Peyer's patch (tissue), 4 donors: ENCODE measurements around the gene CCDC175. TPM values are rescaled to one million over a fixed set of nuclear protein-coding genes. Genes with fewer than 3 reads are reported as not detected.

ENCODE experiments used
- DNase-seq, 3 donors: peaks; one replicate each; pipeline ENCODE4 v3.0.0-alpha.2; 2017 to 2019
- H3K27ac ChIP-seq, 4 donors: fragments of 200-600 bp; sonication (generic); one replicate each; pipeline ENCODE4 v1.5.1; 2016 to 2019
- H3K27me3 ChIP-seq, 2 donors: fragments of 200-600 bp; sonication (generic); one replicate each; pipeline ENCODE4 v1.5.1; 2019
- H3K36me3 ChIP-seq, 3 donors: fragments of 200-600 bp; sonication (generic); one replicate each; pipeline ENCODE4 v1.5.1; 2016 to 2019
- H3K4me1 ChIP-seq, 4 donors: fragments of 200-600 bp; sonication (generic); one replicate each; pipeline ENCODE4 v1.5.1; 2016 to 2019
- H3K4me3 ChIP-seq, 4 donors: fragments of 200-600 bp; sonication (generic); 1 replicate in 3 of 4; 2 replicates in 1 of 4; pipeline ENCODE4 v1.5.1; 2016 to 2019; ENCODE audit warnings: mild to moderate bottlenecking in 1 of 4
- H3K9me3 ChIP-seq, 4 donors: fragments of 200-600 bp; sonication (generic); one replicate each; pipeline ENCODE4 v1.5.1; 2016 to 2019; ENCODE audit warnings: mild to moderate bottlenecking in 1 of 4
- POLR2A ChIP-seq, 2 donors: fragments of 450-650 bp; IDR thresholded peaks; one replicate each; pipeline ENCODE4 v1.5.1; 2017; ENCODE audit warnings: antibody characterized with exemption in 2 of 2, mild to moderate bottlenecking in 2 of 2, moderate library complexity in 2 of 2
- total RNA-seq, 4 donors: library from RNA; depleted of rRNA; stranded (reverse); fragments of >200 nt; gene quantifications; one replicate each; pipeline ENCODE4 v1.1.0, GENCODE V29; 2016
- TF ChIP-seq, protein P1 (sequence below), 6 experiments: fragments of 450-650 bp in 4 of 6; fragments of 200-600 bp in 2 of 6; sonication (generic) in 1 of 6; IDR thresholded peaks; one replicate each; pipeline ENCODE4 v1.5.1; 2017 to 2019; ENCODE audit warnings: antibody characterized with exemption in 6 of 6, mild to moderate bottlenecking in 3 of 6, moderate library complexity in 1 of 6

Gene CCDC175
- total RNA-seq, 4 donors from 2014 or later: 1.6 TPM; not detected in 3

DNA sequence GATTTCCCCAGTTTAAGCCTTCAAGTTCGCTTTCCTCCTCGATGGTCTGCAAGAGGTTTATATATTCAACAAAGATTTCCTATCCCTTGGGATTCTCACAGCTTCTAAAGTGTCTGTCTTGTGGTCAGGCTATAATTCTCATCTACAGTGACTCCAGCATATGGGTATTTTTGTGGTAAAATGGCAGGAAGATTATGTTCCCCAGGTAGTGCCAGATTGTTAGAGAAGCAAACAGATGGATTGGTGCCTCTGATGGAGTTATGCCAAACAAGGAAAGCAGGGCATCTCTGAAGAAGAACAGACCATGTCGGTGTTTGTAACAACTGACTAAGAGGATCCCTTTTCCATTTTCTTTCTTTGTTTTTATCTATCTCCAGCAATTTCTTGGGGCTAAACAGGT lies 5.5 kb upstream of the CCDC175 start:
- no peak for DNase-seq
- H3K9me3 ChIP-seq: no peaks in the 10 kb centered on the region
- H3K36me3 ChIP-seq: no peaks in the 10 kb centered on the region
- no peak overlapping the region for H3K4me3 ChIP-seq
- H3K27me3 ChIP-seq: no peaks in the 10 kb centered on the region
- no peaks in the 10 kb centered on the region for H3K4me1 ChIP-seq
- H3K27ac ChIP-seq: no peak overlapping the region
- TF ChIP-seq, protein P1, sequence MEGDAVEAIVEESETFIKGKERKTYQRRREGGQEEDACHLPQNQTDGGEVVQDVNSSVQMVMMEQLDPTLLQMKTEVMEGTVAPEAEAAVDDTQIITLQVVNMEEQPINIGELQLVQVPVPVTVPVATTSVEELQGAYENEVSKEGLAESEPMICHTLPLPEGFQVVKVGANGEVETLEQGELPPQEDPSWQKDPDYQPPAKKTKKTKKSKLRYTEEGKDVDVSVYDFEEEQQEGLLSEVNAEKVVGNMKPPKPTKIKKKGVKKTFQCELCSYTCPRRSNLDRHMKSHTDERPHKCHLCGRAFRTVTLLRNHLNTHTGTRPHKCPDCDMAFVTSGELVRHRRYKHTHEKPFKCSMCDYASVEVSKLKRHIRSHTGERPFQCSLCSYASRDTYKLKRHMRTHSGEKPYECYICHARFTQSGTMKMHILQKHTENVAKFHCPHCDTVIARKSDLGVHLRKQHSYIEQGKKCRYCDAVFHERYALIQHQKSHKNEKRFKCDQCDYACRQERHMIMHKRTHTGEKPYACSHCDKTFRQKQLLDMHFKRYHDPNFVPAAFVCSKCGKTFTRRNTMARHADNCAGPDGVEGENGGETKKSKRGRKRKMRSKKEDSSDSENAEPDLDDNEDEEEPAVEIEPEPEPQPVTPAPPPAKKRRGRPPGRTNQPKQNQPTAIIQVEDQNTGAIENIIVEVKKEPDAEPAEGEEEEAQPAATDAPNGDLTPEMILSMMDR (IDR thresholded peaks at IDR 0.05): no peak
- TF ChIP-seq POLR2A (IDR thresholded peaks at IDR 0.05): no peak

DNA sequence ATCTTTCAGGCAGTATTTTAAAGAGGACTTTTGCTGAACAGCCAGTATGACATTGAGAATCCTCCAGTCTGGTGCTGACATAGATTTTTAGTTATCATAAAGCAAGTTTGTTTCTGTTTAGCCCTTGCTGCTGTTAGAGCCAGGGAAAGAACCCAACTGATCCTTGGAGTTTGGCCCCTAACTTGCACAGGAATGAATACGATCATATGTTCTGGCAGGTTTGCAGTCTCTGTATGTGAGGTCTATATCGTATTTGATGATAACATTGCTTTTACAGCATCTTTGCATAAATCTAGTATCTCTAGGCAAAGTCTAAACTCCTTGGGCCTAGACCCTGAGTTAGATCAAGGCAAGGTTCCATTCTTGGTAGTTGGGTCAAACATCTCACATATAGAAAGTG lies 4.3 kb upstream of the CCDC175 start:
- Histone ChIP-seq H3K4me3 (no peak overlapping the region), H3K9me3 (no peaks in the 10 kb centered on the region), H3K36me3 (no peaks in the 10 kb centered on the region), H3K27me3 (no peaks in the 10 kb centered on the region), H3K4me1 (peaks cover 0 to 6% (median 3%) of the 10 kb centered on the region in 4 donors), H3K27ac (no peak overlapping the region)
- DNase-seq: no peak
- TF ChIP-seq POLR2A (IDR thresholded peaks at IDR 0.05): no peak
- TF ChIP-seq, protein P1 (IDR thresholded peaks at IDR 0.05): no peak

DNA sequence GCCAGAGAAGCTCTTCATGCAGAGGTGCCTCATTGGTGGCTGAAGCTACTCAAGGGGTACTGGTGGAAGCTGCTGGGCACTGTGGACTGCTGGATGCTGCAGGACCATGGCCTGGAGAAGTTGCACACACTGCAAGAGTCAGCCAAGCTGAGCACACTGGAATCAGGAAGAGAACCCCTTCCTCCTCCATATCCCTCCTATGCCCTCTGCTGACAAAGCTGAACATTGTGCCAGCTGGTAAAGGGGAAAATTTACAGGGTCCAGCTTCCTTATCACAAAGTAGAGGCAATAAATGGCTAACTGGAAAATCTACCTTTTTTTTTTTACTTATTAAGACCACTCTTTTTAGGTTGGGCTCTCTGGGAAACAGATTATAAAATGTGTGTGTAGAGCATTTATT lies 6.5 kb downstream of the CCDC175 start:
- no peaks in the 10 kb centered on the region for H3K9me3 ChIP-seq
- no peak overlapping the region for H3K4me3 ChIP-seq
- no peaks in the 10 kb centered on the region for H3K27me3 ChIP-seq
- no peaks in the 10 kb centered on the region for H3K36me3 ChIP-seq
- TF ChIP-seq, protein P1 (IDR thresholded peaks at IDR 0.05): peak in 3 of 6 experiments; percentile 37 to 52 (median 52)
- no peak for TF ChIP-seq POLR2A (IDR thresholded peaks at IDR 0.05)
- no peak for DNase-seq
- H3K4me1 ChIP-seq: peaks cover 0 to 9% (median 0%) of the 10 kb centered on the region in 4 donors
- no peak overlapping the region for H3K27ac ChIP-seq

DNA sequence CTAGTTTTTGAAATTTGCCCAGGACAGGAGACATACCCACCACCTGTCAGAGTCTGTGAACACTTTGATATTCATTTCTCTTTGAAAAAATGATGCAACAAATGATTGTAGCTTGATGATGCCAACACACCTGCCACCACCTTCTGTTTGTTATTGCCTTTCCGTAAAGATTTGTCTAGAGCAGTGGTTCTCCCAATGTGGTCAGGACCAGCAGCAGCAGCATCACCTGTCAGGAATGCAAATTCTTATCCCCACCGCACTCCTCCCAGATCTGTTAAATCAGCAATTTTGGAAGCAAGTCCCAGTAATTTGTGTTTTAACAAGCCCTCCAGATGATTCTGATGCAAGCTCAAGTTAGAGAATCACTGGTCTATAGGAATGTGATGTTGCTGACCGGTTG lies 9.9 kb downstream of the CCDC175 start:
- H3K9me3 ChIP-seq: no peaks in the 10 kb centered on the region
- DNase-seq: no peak
- H3K27me3 ChIP-seq: no peaks in the 10 kb centered on the region
- H3K4me3 ChIP-seq: no peak overlapping the region
- peaks cover 0 to 10% (median 0%) of the 10 kb centered on the region in 4 donors for H3K4me1 ChIP-seq
- TF ChIP-seq POLR2A (IDR thresholded peaks at IDR 0.05): no peak
- TF ChIP-seq, protein P1 (IDR thresholded peaks at IDR 0.05): no peak
- H3K27ac ChIP-seq: no peak overlapping the region
- H3K36me3 ChIP-seq: no peaks in the 10 kb centered on the region

DNA sequence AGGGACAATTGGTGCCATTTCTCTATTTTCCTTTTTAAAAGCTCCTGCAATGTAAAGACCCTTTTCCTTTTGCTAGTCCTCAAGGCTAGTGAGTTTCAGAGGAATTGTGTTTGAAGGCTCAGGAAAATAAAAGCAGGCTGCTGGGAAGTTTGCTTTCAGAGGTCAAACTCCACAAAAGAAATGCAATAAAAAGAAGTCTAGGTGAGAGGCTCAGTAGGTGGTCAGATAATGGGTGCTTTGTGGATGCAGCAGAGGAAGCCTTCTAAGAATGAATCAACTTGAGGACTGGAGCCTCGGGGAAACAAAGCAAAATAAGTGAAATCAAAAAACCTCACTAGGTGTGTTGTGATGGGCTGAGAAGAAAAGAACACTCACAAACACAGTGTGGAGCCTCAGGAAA lies 10.3 kb downstream of the CCDC175 start:
- H3K27me3 ChIP-seq: no peaks in the 10 kb centered on the region
- TF ChIP-seq, protein P1 (IDR thresholded peaks at IDR 0.05): no peak
- no peak for TF ChIP-seq POLR2A (IDR thresholded peaks at IDR 0.05)
- H3K36me3 ChIP-seq: no peaks in the 10 kb centered on the region
- H3K4me1 ChIP-seq: peaks cover 0 to 10% (median 0%) of the 10 kb centered on the region in 4 donors
- no peak for DNase-seq
- no peak overlapping the region for H3K4me3 ChIP-seq
- peak overlapping the region in 1 of 4 donors; percentile 9 for H3K27ac ChIP-seq
- no peaks in the 10 kb centered on the region for H3K9me3 ChIP-seq

DNA sequence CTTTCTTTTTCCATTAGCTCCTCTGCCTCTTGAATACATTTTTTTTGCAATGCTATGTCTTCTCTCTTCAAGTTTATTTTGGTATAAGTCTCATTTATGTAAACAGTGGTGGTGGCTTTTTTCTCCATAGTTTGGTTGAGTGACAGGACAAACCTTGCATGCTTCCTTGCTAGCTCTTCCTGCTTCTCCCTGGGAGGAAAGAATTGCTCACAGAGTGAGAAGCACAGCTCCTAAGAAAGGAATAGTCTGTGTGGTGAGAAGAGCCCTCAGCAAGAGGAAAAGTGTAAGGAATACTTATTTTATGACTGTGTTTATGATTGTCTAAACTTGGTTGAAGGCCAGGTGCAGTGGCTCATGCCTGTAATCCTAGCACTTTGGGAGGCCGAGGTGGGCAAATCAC lies 11.5 kb downstream of the CCDC175 start:
- peaks cover 0 to 10% (median 0%) of the 10 kb centered on the region in 4 donors for H3K4me1 ChIP-seq
- H3K27ac ChIP-seq: peak overlapping the region in 1 of 4 donors; percentile 9
- H3K27me3 ChIP-seq: no peaks in the 10 kb centered on the region
- TF ChIP-seq POLR2A (IDR thresholded peaks at IDR 0.05): no peak
- TF ChIP-seq, protein P1 (IDR thresholded peaks at IDR 0.05): no peak
- H3K9me3 ChIP-seq: no peaks in the 10 kb centered on the region
- no peaks in the 10 kb centered on the region for H3K36me3 ChIP-seq
- DNase-seq: no peak
- no peak overlapping the region for H3K4me3 ChIP-seq
